ENCODE measurements around the gene MMS22L.

DNA sequence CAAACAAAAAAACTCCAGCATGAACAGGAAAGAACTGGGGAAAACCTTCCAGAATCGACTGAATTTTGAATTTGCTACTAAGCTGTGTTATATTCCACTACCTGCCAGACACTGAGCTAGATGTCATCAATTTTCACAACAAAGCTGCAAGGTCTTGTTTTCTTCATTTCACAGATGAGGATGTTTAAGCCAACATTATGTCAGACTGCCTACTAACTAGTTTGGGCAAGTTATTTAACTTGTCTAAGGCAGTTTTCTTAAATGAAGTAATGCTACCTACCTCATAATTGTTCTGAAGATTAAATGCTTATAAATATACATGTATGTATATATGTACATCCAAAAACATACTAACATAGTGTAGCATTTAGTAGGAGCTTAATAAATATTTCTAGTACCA lies 144.4 kb downstream of the MMS22L start:
- TF ChIP-seq EZH2 (IDR thresholded peaks at IDR 0.05) = no peak
- TF ChIP-seq POLR2AphosphoS5 (IDR thresholded peaks at IDR 0.05; ENCODE audit: borderline replicate concordance, low read depth, low read length) = no peak
